ENCODE results near the gene KCNIP2. TPM values are rescaled to one million over a fixed set of nuclear protein-coding genes. Genes with fewer than 3 reads are reported as not detected.
A peak's percentile ranks its signal among the peaks of the same experiment; 100 is the strongest.

KCNIP2 gene
- total and polyA plus RNA-seq, 4 donors, result 0.18 to 2.0 (median 0.72) TPM

DNA sequence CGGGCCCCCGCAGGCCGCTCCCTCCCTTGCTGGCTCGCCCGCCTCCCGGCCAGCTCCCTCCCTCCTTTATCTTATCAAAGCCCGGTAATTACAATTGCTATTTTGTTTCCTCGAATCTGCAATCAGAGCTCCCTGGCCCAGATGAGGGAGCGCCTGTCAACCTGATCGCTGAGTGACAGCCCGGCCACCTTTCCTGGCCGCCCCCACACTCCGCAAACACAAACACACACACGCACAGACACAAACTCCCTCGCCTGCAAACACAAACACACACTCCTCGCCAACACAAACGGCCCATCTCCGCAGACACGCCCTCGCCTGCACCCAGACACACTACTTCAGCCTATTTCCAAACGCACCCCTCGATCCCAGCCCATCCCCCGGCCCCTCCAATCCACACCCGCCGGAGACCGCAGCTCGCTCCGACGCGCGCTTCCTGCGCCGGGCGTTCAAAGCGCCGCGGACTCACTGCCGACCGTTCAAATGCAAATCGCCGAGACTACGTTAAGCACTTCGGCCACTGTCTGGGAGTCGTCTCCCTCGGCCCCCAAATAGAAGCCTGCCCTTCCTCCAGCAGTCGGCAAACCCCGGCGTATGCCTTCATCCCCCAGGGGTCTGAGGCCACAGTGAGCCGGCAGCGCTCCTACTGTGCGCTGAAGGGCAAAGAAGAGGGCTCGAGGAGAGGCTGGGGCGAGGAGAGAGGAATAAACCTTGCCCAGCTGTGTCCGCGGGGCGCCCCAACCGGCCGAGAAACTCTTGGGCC lies 64.6 kb downstream of the KCNIP2 start (continued):
- TF ChIP-seq EGR1 (IDR thresholded peaks at IDR 0.05; ENCODE audit: low read depth in 2 of 2), result no peak
- TF ChIP-seq TAF1 (conservative IDR thresholded peaks at IDR 0.05), result no peak

- H3K27ac ChIP-seq (ENCODE audit: low read depth in 1 of 2, low read length in 2 of 2), result no peak overlapping the region
- no peaks in the 10 kb centered on the region for H3K36me3 ChIP-seq (ENCODE audit: control insufficient read depth in 4 of 4, insufficient read depth in 3 of 4, low read depth in 1 of 4, low read length in 3 of 4)
- no peak overlapping the region for H3K9ac ChIP-seq (ENCODE audit: low read depth in 1 of 2, low read length in 2 of 2)
- H3K9me3 ChIP-seq (ENCODE audit: control insufficient read depth in 4 of 4, low read length in 3 of 4), result no peaks in the 10 kb centered on the region
- TF ChIP-seq YY1 (IDR thresholded peaks at IDR 0.05) (no peak), EGR1 (IDR thresholded peaks at IDR 0.05; ENCODE audit: low read depth in 2 of 2) (no peak), RAD21 (IDR thresholded peaks at IDR 0.05) (no peak), NR2F2 (IDR thresholded peaks at IDR 0.05) (no peak), SP1 (IDR thresholded peaks at IDR 0.05) (no peak), FOXA1 (IDR thresholded peaks at IDR 0.05) (no peak), HNF4G (IDR thresholded peaks at IDR 0.05) (no peak), GABPA (IDR thresholded peaks at IDR 0.05 in 1 of 2, conservative IDR thresholded peaks at IDR 0.05 in 1 of 2) (no peak), TAF1 (conservative IDR thresholded peaks at IDR 0.05) (no peak), RXRA (IDR thresholded peaks at IDR 0.05) (no peak), JUND (IDR thresholded peaks at IDR 0.05) (no peak), FOXA2 (IDR thresholded peaks at IDR 0.05) (no peak)
- TF ChIP-seq, protein P1, sequence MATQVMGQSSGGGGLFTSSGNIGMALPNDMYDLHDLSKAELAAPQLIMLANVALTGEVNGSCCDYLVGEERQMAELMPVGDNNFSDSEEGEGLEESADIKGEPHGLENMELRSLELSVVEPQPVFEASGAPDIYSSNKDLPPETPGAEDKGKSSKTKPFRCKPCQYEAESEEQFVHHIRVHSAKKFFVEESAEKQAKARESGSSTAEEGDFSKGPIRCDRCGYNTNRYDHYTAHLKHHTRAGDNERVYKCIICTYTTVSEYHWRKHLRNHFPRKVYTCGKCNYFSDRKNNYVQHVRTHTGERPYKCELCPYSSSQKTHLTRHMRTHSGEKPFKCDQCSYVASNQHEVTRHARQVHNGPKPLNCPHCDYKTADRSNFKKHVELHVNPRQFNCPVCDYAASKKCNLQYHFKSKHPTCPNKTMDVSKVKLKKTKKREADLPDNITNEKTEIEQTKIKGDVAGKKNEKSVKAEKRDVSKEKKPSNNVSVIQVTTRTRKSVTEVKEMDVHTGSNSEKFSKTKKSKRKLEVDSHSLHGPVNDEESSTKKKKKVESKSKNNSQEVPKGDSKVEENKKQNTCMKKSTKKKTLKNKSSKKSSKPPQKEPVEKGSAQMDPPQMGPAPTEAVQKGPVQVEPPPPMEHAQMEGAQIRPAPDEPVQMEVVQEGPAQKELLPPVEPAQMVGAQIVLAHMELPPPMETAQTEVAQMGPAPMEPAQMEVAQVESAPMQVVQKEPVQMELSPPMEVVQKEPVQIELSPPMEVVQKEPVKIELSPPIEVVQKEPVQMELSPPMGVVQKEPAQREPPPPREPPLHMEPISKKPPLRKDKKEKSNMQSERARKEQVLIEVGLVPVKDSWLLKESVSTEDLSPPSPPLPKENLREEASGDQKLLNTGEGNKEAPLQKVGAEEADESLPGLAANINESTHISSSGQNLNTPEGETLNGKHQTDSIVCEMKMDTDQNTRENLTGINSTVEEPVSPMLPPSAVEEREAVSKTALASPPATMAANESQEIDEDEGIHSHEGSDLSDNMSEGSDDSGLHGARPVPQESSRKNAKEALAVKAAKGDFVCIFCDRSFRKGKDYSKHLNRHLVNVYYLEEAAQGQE (IDR thresholded peaks at IDR 0.05), result no peak
- TF ChIP-seq, protein P2, sequence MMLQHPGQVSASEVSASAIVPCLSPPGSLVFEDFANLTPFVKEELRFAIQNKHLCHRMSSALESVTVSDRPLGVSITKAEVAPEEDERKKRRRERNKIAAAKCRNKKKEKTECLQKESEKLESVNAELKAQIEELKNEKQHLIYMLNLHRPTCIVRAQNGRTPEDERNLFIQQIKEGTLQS (IDR thresholded peaks at IDR 0.05), result no peak
- TF ChIP-seq, protein P3, sequence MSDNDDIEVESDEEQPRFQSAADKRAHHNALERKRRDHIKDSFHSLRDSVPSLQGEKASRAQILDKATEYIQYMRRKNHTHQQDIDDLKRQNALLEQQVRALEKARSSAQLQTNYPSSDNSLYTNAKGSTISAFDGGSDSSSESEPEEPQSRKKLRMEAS (IDR thresholded peaks at IDR 0.05), result no peak
- TF ChIP-seq, protein P4, sequence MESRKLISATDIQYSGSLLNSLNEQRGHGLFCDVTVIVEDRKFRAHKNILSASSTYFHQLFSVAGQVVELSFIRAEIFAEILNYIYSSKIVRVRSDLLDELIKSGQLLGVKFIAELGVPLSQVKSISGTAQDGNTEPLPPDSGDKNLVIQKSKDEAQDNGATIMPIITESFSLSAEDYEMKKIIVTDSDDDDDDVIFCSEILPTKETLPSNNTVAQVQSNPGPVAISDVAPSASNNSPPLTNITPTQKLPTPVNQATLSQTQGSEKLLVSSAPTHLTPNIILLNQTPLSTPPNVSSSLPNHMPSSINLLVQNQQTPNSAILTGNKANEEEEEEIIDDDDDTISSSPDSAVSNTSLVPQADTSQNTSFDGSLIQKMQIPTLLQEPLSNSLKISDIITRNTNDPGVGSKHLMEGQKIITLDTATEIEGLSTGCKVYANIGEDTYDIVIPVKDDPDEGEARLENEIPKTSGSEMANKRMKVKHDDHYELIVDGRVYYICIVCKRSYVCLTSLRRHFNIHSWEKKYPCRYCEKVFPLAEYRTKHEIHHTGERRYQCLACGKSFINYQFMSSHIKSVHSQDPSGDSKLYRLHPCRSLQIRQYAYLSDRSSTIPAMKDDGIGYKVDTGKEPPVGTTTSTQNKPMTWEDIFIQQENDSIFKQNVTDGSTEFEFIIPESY (IDR thresholded peaks at IDR 0.05), result no peak
- peaks cover 19 to 48% (median 26%) of the 10 kb centered on the region in 4 donors for H3K4me1 ChIP-seq (ENCODE audit: control insufficient read depth in 4 of 4, insufficient read depth in 4 of 4, low read length in 3 of 4)
- no peak for DNase-seq (ENCODE audit: low spot score)
- H3K27me3 ChIP-seq (ENCODE audit: control insufficient read depth in 4 of 4, insufficient read depth in 4 of 4, low read length in 3 of 4), result peaks cover 0 to 10% (median 1%) of the 10 kb centered on the region in 4 donors
- WGBS, result 59% methylated on average over 12 of the region's 12 CpGs
- H3K4me3 ChIP-seq (ENCODE audit: low read depth in 1 of 3, low read length in 3 of 3), result peak overlapping the region in 1 of 3 donors; percentile 42
Observed at GRCh38 chr10:101778151-101778780, 65.3 kb downstream of the KCNIP2 start.

Measured in liver (tissue), 9 donors.